Measurements from ENCODE around the gene TRA2A.

DNA sequence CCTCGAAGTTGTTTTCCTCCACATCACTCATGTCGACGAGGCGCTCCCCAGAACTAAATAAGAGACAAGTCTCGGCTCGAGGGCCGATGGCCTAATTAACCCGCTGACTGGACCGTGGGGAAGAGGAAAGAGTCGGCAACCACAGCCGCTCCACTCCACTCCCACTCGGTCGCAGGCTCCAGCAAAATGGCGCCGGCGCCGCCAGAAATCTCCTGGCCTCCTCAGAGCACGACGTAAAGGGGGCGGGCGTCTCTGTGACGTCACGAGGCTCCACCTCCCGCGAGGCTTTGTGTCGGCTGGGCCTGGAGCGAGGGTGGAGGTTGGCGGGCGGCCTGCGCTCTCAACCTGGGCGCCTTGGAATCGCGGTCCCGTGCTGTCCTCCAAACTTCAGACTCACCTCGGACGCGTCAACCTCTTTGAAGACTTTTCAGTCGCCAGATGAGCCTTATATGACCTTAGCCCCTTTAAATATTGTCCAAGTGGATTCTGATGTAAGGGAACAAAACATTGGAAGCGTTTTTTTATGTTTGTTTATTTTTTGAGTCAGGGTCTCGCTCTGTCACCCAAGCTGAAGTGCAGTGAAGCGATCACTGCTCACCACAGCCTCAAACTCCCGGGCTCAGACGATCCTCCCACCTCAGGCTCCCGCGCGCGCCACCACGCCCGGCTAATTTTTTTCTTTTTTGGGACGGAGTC lies at the start of gene TRA2A:
- no peak; the same call in 1 of the 2 replicates for TF ChIP-seq ESRRA (IDR thresholded peaks at IDR 0.05; ENCODE audit: borderline replicate concordance, low read depth)
- TF ChIP-seq EP300 (IDR thresholded peaks at IDR 0.05; ENCODE audit: low read length), result peak; percentile 4; the same call in 1 of the 2 replicates
- no peak; the same call in 1 of the 2 replicates for TF ChIP-seq FOSL1 (tag; conservative IDR thresholded peaks at IDR 0.05)
- TF ChIP-seq, protein P1, sequence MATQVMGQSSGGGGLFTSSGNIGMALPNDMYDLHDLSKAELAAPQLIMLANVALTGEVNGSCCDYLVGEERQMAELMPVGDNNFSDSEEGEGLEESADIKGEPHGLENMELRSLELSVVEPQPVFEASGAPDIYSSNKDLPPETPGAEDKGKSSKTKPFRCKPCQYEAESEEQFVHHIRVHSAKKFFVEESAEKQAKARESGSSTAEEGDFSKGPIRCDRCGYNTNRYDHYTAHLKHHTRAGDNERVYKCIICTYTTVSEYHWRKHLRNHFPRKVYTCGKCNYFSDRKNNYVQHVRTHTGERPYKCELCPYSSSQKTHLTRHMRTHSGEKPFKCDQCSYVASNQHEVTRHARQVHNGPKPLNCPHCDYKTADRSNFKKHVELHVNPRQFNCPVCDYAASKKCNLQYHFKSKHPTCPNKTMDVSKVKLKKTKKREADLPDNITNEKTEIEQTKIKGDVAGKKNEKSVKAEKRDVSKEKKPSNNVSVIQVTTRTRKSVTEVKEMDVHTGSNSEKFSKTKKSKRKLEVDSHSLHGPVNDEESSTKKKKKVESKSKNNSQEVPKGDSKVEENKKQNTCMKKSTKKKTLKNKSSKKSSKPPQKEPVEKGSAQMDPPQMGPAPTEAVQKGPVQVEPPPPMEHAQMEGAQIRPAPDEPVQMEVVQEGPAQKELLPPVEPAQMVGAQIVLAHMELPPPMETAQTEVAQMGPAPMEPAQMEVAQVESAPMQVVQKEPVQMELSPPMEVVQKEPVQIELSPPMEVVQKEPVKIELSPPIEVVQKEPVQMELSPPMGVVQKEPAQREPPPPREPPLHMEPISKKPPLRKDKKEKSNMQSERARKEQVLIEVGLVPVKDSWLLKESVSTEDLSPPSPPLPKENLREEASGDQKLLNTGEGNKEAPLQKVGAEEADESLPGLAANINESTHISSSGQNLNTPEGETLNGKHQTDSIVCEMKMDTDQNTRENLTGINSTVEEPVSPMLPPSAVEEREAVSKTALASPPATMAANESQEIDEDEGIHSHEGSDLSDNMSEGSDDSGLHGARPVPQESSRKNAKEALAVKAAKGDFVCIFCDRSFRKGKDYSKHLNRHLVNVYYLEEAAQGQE (IDR thresholded peaks at IDR 0.05; ENCODE audit: borderline replicate concordance), result no peak
- TF ChIP-seq, protein P1 (CRISPR knock-in tag; IDR thresholded peaks at IDR 0.05; ENCODE audit: low read depth), result no peak
- TF ChIP-seq, protein P2, sequence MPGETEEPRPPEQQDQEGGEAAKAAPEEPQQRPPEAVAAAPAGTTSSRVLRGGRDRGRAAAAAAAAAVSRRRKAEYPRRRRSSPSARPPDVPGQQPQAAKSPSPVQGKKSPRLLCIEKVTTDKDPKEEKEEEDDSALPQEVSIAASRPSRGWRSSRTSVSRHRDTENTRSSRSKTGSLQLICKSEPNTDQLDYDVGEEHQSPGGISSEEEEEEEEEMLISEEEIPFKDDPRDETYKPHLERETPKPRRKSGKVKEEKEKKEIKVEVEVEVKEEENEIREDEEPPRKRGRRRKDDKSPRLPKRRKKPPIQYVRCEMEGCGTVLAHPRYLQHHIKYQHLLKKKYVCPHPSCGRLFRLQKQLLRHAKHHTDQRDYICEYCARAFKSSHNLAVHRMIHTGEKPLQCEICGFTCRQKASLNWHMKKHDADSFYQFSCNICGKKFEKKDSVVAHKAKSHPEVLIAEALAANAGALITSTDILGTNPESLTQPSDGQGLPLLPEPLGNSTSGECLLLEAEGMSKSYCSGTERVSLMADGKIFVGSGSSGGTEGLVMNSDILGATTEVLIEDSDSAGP (CRISPR knock-in tag; IDR thresholded peaks at IDR 0.05), result 0 out of 2 replicates have a peak, but pooled peaks have one; percentile 51
- TF ChIP-seq, protein P3, sequence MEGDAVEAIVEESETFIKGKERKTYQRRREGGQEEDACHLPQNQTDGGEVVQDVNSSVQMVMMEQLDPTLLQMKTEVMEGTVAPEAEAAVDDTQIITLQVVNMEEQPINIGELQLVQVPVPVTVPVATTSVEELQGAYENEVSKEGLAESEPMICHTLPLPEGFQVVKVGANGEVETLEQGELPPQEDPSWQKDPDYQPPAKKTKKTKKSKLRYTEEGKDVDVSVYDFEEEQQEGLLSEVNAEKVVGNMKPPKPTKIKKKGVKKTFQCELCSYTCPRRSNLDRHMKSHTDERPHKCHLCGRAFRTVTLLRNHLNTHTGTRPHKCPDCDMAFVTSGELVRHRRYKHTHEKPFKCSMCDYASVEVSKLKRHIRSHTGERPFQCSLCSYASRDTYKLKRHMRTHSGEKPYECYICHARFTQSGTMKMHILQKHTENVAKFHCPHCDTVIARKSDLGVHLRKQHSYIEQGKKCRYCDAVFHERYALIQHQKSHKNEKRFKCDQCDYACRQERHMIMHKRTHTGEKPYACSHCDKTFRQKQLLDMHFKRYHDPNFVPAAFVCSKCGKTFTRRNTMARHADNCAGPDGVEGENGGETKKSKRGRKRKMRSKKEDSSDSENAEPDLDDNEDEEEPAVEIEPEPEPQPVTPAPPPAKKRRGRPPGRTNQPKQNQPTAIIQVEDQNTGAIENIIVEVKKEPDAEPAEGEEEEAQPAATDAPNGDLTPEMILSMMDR (IDR thresholded peaks at IDR 0.05 in 2 of 3, conservative IDR thresholded peaks at IDR 0.05 in 1 of 3; ENCODE audit: insufficient read depth in 2 of 3, low read depth in 1 of 3, low read length in 3 of 3), result no peak
- peak in 1 of 2 experiments; percentile 66; a peak in 2 of 4 replicates for TF ChIP-seq TBL1XR1 (IDR thresholded peaks at IDR 0.05; ENCODE audit: low read length in 2 of 2)
- peak; percentile 7; the same call in 1 of the 2 replicates for TF ChIP-seq TRIM28 (IDR thresholded peaks at IDR 0.05)
- no peak for TF ChIP-seq FOXP1 (CRISPR knock-in tag; IDR thresholded peaks at IDR 0.05)
- TF ChIP-seq HIVEP1 (CRISPR knock-in tag; IDR thresholded peaks at IDR 0.05), result no peak
- 0 out of 2 replicates have a peak, but pooled peaks have one; percentile 13 for TF ChIP-seq RAD51 (IDR thresholded peaks at IDR 0.05; ENCODE audit: borderline replicate concordance, low read depth)
- TF ChIP-seq ZNF274 (IDR thresholded peaks at IDR 0.05; ENCODE audit: borderline replicate concordance, low read depth, low read length), result no peak

All from K562 (cell line).